Endothelial cell of umbilical vein (primary cell): ENCODE measurements around the gene MFNG. TPM values are rescaled to one million over a fixed set of nuclear protein-coding genes. Genes with fewer than 3 reads are reported as not detected.

Source experiments
- BruUV-seq: library from RNA; stranded (reverse); fragments of 400-500 nt; replicated peaks from 2 replicates; lab custom pipeline; 2021; lab: Mats Ljungman, UMichigan
- CTCF ChIA-PET: fragments of 300-600, 350-600 bp; sonication (Branson Sonifier 250); formaldehyde crosslinking; loops from one replicate; lab custom pipeline; 2021; ENCODE audit warnings: antibody characterized with exemption, inconsistent platforms; lab: Charles Lee
- POLR2A ChIA-PET: fragments of 300-600, 350-600 bp; sonication (Branson Sonifier 250); formaldehyde crosslinking; loops from one replicate; lab custom pipeline; 2021; ENCODE audit warnings: antibody characterized with exemption, inconsistent platforms; lab: Charles Lee
- DNase-seq: peaks from one replicate; pipeline ENCODE4 v3.0.0-alpha.2; 2011; ENCODE audit warnings: low read depth, low spot score
- FAIRE-seq: peaks from 2 replicates; lab custom pipeline; 2011; peaks lifted over from hg19 to GRCh38; lab: Jason Lieb, UNC
- H2AFZ ChIP-seq: 2 replicates; pipeline ENCODE4 v1.6.0; 2012; ENCODE audit warnings: low read depth, low read length, control low read depth, inconsistent platforms
- H3K27ac ChIP-seq: 2 replicates; pipeline ENCODE4 v1.5.1; 2011; ENCODE audit warnings: low read depth, mild to moderate bottlenecking, control low read depth, low read length, moderate library complexity; ENCODE audit not compliant: insufficient read depth
- H3K27me3 ChIP-seq, 2 experiments: 2 replicates each; pipeline versions ENCODE4 v1.6.0 to v1.6.1; 2011; ENCODE audit warnings: low read length in 2 of 2, mixed read lengths in 1 of 2; ENCODE audit not compliant: control insufficient read depth in 2 of 2, insufficient read depth in 2 of 2
- H3K36me3 ChIP-seq, 2 experiments: 2 replicates in 1 of 2; 3 replicates in 1 of 2; pipeline ENCODE4 v1.5.1; 2011; ENCODE audit warnings: low read length in 2 of 2, mild to moderate bottlenecking in 1 of 2, moderate library complexity in 1 of 2; ENCODE audit not compliant: control insufficient read depth in 2 of 2, insufficient read depth in 2 of 2; ENCODE audit errors: extremely low read depth in 1 of 2
- H3K4me1 ChIP-seq: 3 replicates; pipeline ENCODE4 v1.5.1; 2011; ENCODE audit warnings: mild to moderate bottlenecking, low read length; ENCODE audit not compliant: control insufficient read depth, insufficient read depth; ENCODE audit errors: extremely low read depth
- H3K4me2 ChIP-seq: 2 replicates; pipeline ENCODE4 v1.6.1; 2011; ENCODE audit warnings: low read length, control low read depth, mixed read lengths; ENCODE audit not compliant: insufficient read depth
- H3K4me3 ChIP-seq, 3 experiments: fragments of 200-600 bp in 1 of 3; sonication (generic), shearing (Covaris generic) in 1 of 3; replicated peaks in 1 of 3; 2 replicates each; pipeline ENCODE4 v1.5.1; 2011 to 2016; ENCODE audit warnings: control low read depth in 3 of 3, low read length in 3 of 3, mild to moderate bottlenecking in 2 of 3, inconsistent platforms in 1 of 3, low read depth in 1 of 3, moderate library complexity in 1 of 3; ENCODE audit not compliant: insufficient read depth in 1 of 3
- H3K79me2 ChIP-seq: 2 replicates; pipeline ENCODE4 v1.6.0; 2012; ENCODE audit warnings: low read length, inconsistent platforms; ENCODE audit not compliant: control insufficient read depth, insufficient read depth
- H3K9ac ChIP-seq: replicated peaks from 2 replicates; pipeline ENCODE3; 2011; ENCODE audit warnings: low read length, control low read depth; ENCODE audit not compliant: insufficient read depth; ENCODE audit errors: extremely low read depth
- H3K9me1 ChIP-seq: replicated peaks from 3 replicates; pipeline ENCODE4 v1.6.0; 2011; ENCODE audit warnings: mild to moderate bottlenecking, low read length; ENCODE audit not compliant: control insufficient read depth, insufficient read depth; ENCODE audit errors: extremely low read depth
- H3K9me3 ChIP-seq: replicated peaks from 2 replicates; pipeline ENCODE4 v1.5.1; 2012; ENCODE audit warnings: low read length, inconsistent platforms; ENCODE audit not compliant: control insufficient read depth, insufficient read depth
- H4K20me1 ChIP-seq: replicated peaks from 2 replicates; pipeline ENCODE3; 2011; ENCODE audit warnings: mild to moderate bottlenecking, low read length; ENCODE audit not compliant: control insufficient read depth, insufficient read depth; ENCODE audit errors: extremely low read depth
- EZH2 ChIP-seq: IDR thresholded peaks from 2 replicates; pipeline ENCODE4 v1.6.1; 2012; ENCODE audit warnings: borderline replicate concordance, low read depth, mild to moderate bottlenecking, moderate library complexity, low read length, inconsistent platforms; ENCODE audit not compliant: severe bottlenecking
- FOS ChIP-seq: IDR thresholded peaks from 2 replicates; pipeline ENCODE4 v1.6.1; 2011; ENCODE audit warnings: mild to moderate bottlenecking, low read length, moderate library complexity, borderline replicate concordance; ENCODE audit not compliant: insufficient read depth
- GATA2 ChIP-seq: IDR thresholded peaks from 2 replicates; pipeline ENCODE4 v1.7.0; 2011; ENCODE audit warnings: low read depth, mild to moderate bottlenecking, moderate library complexity, mixed read lengths, low read length; ENCODE audit not compliant: insufficient read length, insufficient read depth
- JUN ChIP-seq: IDR thresholded peaks from 2 replicates; pipeline ENCODE4 v1.6.1; 2011; ENCODE audit warnings: borderline replicate concordance, low read depth; ENCODE audit not compliant: insufficient read length, insufficient read depth
- MYC ChIP-seq: IDR thresholded peaks from one replicate; pipeline ENCODE4 v1.6.1; 2011; ENCODE audit warnings: mild to moderate bottlenecking, low read depth, low read length
- POLR2A ChIP-seq: IDR thresholded peaks from 2 replicates; pipeline ENCODE4 v1.6.1; 2012; ENCODE audit warnings: low read depth, mild to moderate bottlenecking, control low read depth, low read length
- POLR2AphosphoS5 ChIP-seq: IDR thresholded peaks from 2 replicates; pipeline ENCODE4 v1.6.1; 2012; ENCODE audit warnings: low read depth, mild to moderate bottlenecking, control low read depth, low read length, moderate library complexity; ENCODE audit not compliant: insufficient read depth
- dilution Hi-C: fragments of 300-500 bp; cut with MboI; formaldehyde crosslinking; loops from one replicate; pipeline ENCODE4 v1.15.0; 2019; ENCODE audit warnings: low sequenced_read_pairs; ENCODE audit not compliant: extremely low pct_ligation_motif_present
- intact Hi-C: fragments of 100-400 bp; cut with micrococcal nuclease; formaldehyde crosslinking; loops from one replicate; pipeline ENCODE4 v1.10.0; 2022
- polyA plus RNA-seq, 4 experiments: library from polyadenylated mRNA; depleted of rRNA in 3 of 4; stranded (reverse) in 3 of 4; unstranded in 1 of 4; fragments of >200 nt; gene quantifications; 2 replicates each; pipeline versions ENCODE4 v1.2.1 to v1.2.3, GENCODE V29; 2011 to 2012; ENCODE audit warnings: missing spikeins in 1 of 4
- total RNA-seq: library from RNA; stranded (reverse); gene quantifications from 2 replicates; pipeline ENCODE4 v1.2.3, GENCODE V29; 2021
- TF ChIP-seq, protein P1 (sequence below): IDR thresholded peaks from 2 replicates; pipeline ENCODE4 v1.6.1; 2011; ENCODE audit not compliant: insufficient read depth, insufficient read length
- TF ChIP-seq, protein P2 (sequence below), 2 donors: IDR thresholded peaks; 1 replicate in 1 of 2; 2 replicates in 1 of 2; pipeline ENCODE4 v1.5.1; 2011; ENCODE audit warnings: low read length in 2 of 2, mild to moderate bottlenecking in 2 of 2, moderate library complexity in 2 of 2, control low read depth in 1 of 2, inconsistent platforms in 1 of 2, low read depth in 1 of 2; ENCODE audit not compliant: insufficient read depth in 1 of 2; ENCODE audit errors: extremely low read depth in 1 of 2

Gene MFNG
- total and polyA plus RNA-seq, 2 donors (not counting 3 experiments of a cell fraction or from before 2014, with no cell fraction given): 188 to 257 TPM

DNA sequence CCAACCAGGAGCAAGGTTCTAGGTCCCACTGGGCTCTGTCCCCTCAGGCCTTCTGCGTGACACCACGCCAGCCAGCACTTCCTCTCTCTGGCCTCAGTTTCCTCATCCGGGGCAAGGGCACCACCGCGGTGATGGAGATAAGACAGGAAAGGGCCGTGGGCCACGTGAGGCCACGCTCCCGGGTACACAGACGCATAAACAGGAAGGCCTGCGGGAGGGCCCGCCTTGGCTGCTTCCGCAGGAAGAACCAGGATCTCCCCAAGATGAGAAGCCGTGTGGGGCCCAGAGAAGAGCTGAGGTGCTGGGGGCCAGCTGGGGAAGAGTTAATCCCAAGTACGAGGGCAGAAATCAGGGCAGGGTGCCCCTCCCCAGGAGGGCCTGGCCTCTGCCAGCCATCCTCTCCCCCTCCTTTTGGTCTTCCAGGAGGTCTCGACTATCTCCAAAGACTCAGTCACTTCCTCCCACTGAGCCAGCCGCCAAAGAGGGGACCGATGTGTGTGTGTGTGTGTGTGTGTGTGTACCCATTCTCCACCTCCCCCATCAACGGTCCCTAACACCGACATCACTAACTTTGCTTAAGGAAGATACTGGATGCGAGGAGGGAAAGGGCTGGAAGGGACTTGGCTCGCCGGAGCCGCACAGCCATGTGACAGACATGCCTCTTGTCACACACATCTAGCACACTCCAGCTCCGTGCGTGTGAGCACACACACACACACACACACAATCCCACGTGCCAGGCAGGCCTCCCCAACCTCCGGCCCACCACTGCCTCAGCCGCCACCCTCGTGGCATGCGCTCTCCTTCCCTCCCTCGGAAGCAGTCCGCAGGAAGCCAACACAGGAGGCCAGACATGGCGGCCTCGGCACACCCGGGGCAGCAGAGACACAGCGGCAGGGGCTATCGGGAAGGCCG, 1.4 kb downstream of the MFNG start:
- Histone ChIP-seq H3K9me1 (no peaks in the 10 kb centered on the region), H3K4me3 (peak overlapping the region; percentile 61 to 90 (median 81)), H2AFZ (no peak overlapping the region), H4K20me1 (no peaks in the 10 kb centered on the region), H3K27ac (peak overlapping the region; percentile 83), H3K36me3 (peaks cover 0 to 8% of the 10 kb centered on the region in 2 experiments), H3K79me2 (peaks cover 59% of the 10 kb centered on the region), H3K27me3 (no peaks in the 10 kb centered on the region), H3K9ac (peak overlapping the region; percentile 44), H3K9me3 (no peaks in the 10 kb centered on the region), H3K4me1 (peaks cover 34% of the 10 kb centered on the region), H3K4me2 (peak overlapping the region; percentile 48)
- BruUV-seq: TSS peak; percentile 95
- FAIRE-seq: peak; percentile 100
- DNase-seq: peak; percentile 88
- POLR2A ChIA-PET: no interaction called here
- TF ChIP-seq, protein P1, sequence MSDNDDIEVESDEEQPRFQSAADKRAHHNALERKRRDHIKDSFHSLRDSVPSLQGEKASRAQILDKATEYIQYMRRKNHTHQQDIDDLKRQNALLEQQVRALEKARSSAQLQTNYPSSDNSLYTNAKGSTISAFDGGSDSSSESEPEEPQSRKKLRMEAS: peak; percentile 90
- TF ChIP-seq EZH2 (no peak), JUN (no peak), FOS (no peak), MYC (peak; percentile 98), POLR2AphosphoS5 (peak; percentile 98), GATA2 (peak; percentile 97), POLR2A (peak; percentile 82)
- TF ChIP-seq, protein P2, sequence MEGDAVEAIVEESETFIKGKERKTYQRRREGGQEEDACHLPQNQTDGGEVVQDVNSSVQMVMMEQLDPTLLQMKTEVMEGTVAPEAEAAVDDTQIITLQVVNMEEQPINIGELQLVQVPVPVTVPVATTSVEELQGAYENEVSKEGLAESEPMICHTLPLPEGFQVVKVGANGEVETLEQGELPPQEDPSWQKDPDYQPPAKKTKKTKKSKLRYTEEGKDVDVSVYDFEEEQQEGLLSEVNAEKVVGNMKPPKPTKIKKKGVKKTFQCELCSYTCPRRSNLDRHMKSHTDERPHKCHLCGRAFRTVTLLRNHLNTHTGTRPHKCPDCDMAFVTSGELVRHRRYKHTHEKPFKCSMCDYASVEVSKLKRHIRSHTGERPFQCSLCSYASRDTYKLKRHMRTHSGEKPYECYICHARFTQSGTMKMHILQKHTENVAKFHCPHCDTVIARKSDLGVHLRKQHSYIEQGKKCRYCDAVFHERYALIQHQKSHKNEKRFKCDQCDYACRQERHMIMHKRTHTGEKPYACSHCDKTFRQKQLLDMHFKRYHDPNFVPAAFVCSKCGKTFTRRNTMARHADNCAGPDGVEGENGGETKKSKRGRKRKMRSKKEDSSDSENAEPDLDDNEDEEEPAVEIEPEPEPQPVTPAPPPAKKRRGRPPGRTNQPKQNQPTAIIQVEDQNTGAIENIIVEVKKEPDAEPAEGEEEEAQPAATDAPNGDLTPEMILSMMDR (IDR thresholded peaks at IDR 0.05; ENCODE audit: extremely low read depth in 1 of 2, insufficient read depth in 1 of 2, low read depth in 1 of 2, low read length in 2 of 2): no peak
- dilution Hi-C loops (no loop called here), intact Hi-C loops (loop anchor here (2.0 kb wide), 2 partner anchors 34 to 76 kb away; partner anchors contain the start of genes CARD10 and CDC42EP1)
- CTCF ChIA-PET: interaction anchor here (0.9 to 2.3 kb wide), 4 partner anchors 12 to 54 kb away, joined by 3 to 21 read pairs (median 5); no protein-coding TSS in a partner anchor
